Kidney epithelial cell (primary cell): ENCODE data around the gene NOTCH1. TPM values are rescaled to one million over a fixed set of nuclear protein-coding genes. Genes with fewer than 3 reads are reported as not detected.

ENCODE experiments used
- DNase-seq: peaks from one replicate; pipeline ENCODE4 v3.0.0-alpha.2; 2010; ENCODE audit warnings: low read depth
- H3K27me3 ChIP-seq: 2 replicates; pipeline ENCODE4 v1.6.0; 2011; ENCODE audit warnings: low read length; ENCODE audit not compliant: control insufficient read depth, insufficient read depth
- H3K36me3 ChIP-seq: 2 replicates; pipeline ENCODE4 v1.5.1; 2011; ENCODE audit warnings: low read length; ENCODE audit not compliant: control insufficient read depth, insufficient read depth
- H3K4me3 ChIP-seq: 2 replicates; pipeline ENCODE4 v1.5.1; 2011; ENCODE audit warnings: low read depth, mild to moderate bottlenecking, control low read depth, low read length
- CTCF ChIP-seq: IDR thresholded peaks from 2 replicates; pipeline ENCODE4 v1.5.1; 2011; ENCODE audit warnings: mild to moderate bottlenecking, moderate library complexity, low read length, control low read depth, inconsistent platforms; ENCODE audit not compliant: insufficient read depth, poor library complexity, severe bottlenecking
- total RNA-seq: library from RNA; depleted of rRNA; stranded (reverse); fragments of >200 nt; gene quantifications from 2 replicates; pipeline ENCODE4 v1.2.3, GENCODE V29; 2015

The NOTCH1 gene
- total RNA-seq, 1 donor from 2014 or later: 40.9 TPM

GRCh38 chr9:136529516-136530460, 16.1 kb downstream of the NOTCH1 start:
- no peak overlapping the region for H3K4me3 ChIP-seq
- DNase-seq: no peak
- no peaks in the 10 kb centered on the region for H3K36me3 ChIP-seq
- peaks cover 14% of the 10 kb centered on the region for H3K27me3 ChIP-seq
- no peak for TF ChIP-seq CTCF

- no peak for DNase-seq
- H3K4me3 ChIP-seq: no peak overlapping the region
- H3K27me3 ChIP-seq: peaks cover 14% of the 10 kb centered on the region
- TF ChIP-seq CTCF: no peak
- H3K36me3 ChIP-seq: no peaks in the 10 kb centered on the region
Measured at GRCh38 chr9:136528716-136529341, 17.0 kb downstream of the NOTCH1 start.

- TF ChIP-seq CTCF: no peak
- peaks cover 14% of the 10 kb centered on the region for H3K27me3 ChIP-seq
- no peak for DNase-seq
- H3K4me3 ChIP-seq: no peak overlapping the region
- H3K36me3 ChIP-seq: no peaks in the 10 kb centered on the region
Measured at GRCh38 chr9:136527721-136528710, 17.8 kb downstream of the NOTCH1 start.

- no peak for TF ChIP-seq CTCF
Measured at GRCh38 chr9:136527131-136527530, 18.7 kb downstream of the NOTCH1 start.

GRCh38 chr9:136526625-136527066, 19.2 kb downstream of the NOTCH1 start:
- TF ChIP-seq CTCF: no peak
- no peak for DNase-seq
- no peaks in the 10 kb centered on the region for H3K36me3 ChIP-seq
- peaks cover 12% of the 10 kb centered on the region for H3K27me3 ChIP-seq
- H3K4me3 ChIP-seq: no peak overlapping the region

More at GRCh38 chr9:136527131-136527530, 18.7 kb downstream of the NOTCH1 start:
- DNase-seq: no peak
- Histone ChIP-seq H3K27me3 (peaks cover 14% of the 10 kb centered on the region), H3K36me3 (no peaks in the 10 kb centered on the region), H3K4me3 (no peak overlapping the region)
